Measurements from ENCODE around the gene RAI14.

The RAI14 gene

GRCh38 chr5:34687269-34688011 lies 31.3 kb downstream of the RAI14 start:
- Histone ChIP-seq H2AFZ (ENCODE audit: low read depth, low read length) (no peak overlapping the region), H3K27me3 (ENCODE audit: low read depth, low read length) (no peaks in the 10 kb centered on the region), H3K9ac (ENCODE audit: low read length) (no peak overlapping the region), H3K4me1 (ENCODE audit: low read length) (no peaks in the 10 kb centered on the region), H3K4me3 (ENCODE audit: low read length) (no peak overlapping the region), H3K9me3 (ENCODE audit: insufficient read depth, low read length) (no peaks in the 10 kb centered on the region), H3K4me2 (ENCODE audit: low read length) (no peak overlapping the region), H3K79me2 (ENCODE audit: low read length) (peaks cover 41% of the 10 kb centered on the region), H3K36me3 (replicated peaks; ENCODE audit: low read depth, low read length) (peaks cover 26% of the 10 kb centered on the region), H4K20me1 (ENCODE audit: insufficient read depth, low read length) (peaks cover 14% of the 10 kb centered on the region), H3K27ac (ENCODE audit: low read length) (no peak overlapping the region)
- TF ChIP-seq, protein P1, sequence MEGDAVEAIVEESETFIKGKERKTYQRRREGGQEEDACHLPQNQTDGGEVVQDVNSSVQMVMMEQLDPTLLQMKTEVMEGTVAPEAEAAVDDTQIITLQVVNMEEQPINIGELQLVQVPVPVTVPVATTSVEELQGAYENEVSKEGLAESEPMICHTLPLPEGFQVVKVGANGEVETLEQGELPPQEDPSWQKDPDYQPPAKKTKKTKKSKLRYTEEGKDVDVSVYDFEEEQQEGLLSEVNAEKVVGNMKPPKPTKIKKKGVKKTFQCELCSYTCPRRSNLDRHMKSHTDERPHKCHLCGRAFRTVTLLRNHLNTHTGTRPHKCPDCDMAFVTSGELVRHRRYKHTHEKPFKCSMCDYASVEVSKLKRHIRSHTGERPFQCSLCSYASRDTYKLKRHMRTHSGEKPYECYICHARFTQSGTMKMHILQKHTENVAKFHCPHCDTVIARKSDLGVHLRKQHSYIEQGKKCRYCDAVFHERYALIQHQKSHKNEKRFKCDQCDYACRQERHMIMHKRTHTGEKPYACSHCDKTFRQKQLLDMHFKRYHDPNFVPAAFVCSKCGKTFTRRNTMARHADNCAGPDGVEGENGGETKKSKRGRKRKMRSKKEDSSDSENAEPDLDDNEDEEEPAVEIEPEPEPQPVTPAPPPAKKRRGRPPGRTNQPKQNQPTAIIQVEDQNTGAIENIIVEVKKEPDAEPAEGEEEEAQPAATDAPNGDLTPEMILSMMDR (IDR thresholded peaks at IDR 0.05; ENCODE audit: low read depth, low read length), result no peak
- no peak for TF ChIP-seq EZH2phosphoT487 (IDR thresholded peaks at IDR 0.05; ENCODE audit: low read depth)

- Histone ChIP-seq H3K9me3 (ENCODE audit: insufficient read depth, low read length) (no peaks in the 10 kb centered on the region), H3K4me3 (ENCODE audit: low read length) (no peak overlapping the region), H4K20me1 (ENCODE audit: insufficient read depth, low read length) (peaks cover 12% of the 10 kb centered on the region; the same call in 1 of the 2 replicates), H3K79me2 (ENCODE audit: low read length) (peaks cover 33% of the 10 kb centered on the region), H3K36me3 (replicated peaks; ENCODE audit: low read depth, low read length) (peaks cover 26% of the 10 kb centered on the region), H2AFZ (ENCODE audit: low read depth, low read length) (no peak overlapping the region), H3K4me1 (ENCODE audit: low read length) (no peaks in the 10 kb centered on the region), H3K4me2 (ENCODE audit: low read length) (no peak overlapping the region), H3K27ac (ENCODE audit: low read length) (no peak overlapping the region), H3K27me3 (ENCODE audit: low read depth, low read length) (no peaks in the 10 kb centered on the region), H3K9ac (ENCODE audit: low read length) (no peak overlapping the region)
- TF ChIP-seq, protein P1 (IDR thresholded peaks at IDR 0.05; ENCODE audit: low read depth, low read length), result no peak
- no peak for TF ChIP-seq EZH2phosphoT487 (IDR thresholded peaks at IDR 0.05; ENCODE audit: low read depth)
Measured at GRCh38 chr5:34688015-34688810, 32.1 kb downstream of the RAI14 start.

- H3K9ac ChIP-seq (ENCODE audit: low read length), result no peak overlapping the region
- H3K27ac ChIP-seq (ENCODE audit: low read length), result no peak overlapping the region
- peaks cover 10% of the 10 kb centered on the region; the same call in 1 of the 2 replicates for H4K20me1 ChIP-seq (ENCODE audit: insufficient read depth, low read length)
- no peaks in the 10 kb centered on the region for H3K27me3 ChIP-seq (ENCODE audit: low read depth, low read length)
- no peak for TF ChIP-seq EZH2phosphoT487 (IDR thresholded peaks at IDR 0.05; ENCODE audit: low read depth)
- TF ChIP-seq, protein P1 (IDR thresholded peaks at IDR 0.05; ENCODE audit: low read depth, low read length), result no peak
- H3K36me3 ChIP-seq (replicated peaks; ENCODE audit: low read depth, low read length), result peaks cover 26% of the 10 kb centered on the region
- peaks cover 21% of the 10 kb centered on the region for H3K79me2 ChIP-seq (ENCODE audit: low read length)
- no peaks in the 10 kb centered on the region for H3K9me3 ChIP-seq (ENCODE audit: insufficient read depth, low read length)
- no peak overlapping the region for H3K4me3 ChIP-seq (ENCODE audit: low read length)
- peaks cover 9% of the 10 kb centered on the region for H3K4me1 ChIP-seq (ENCODE audit: low read length)
- H2AFZ ChIP-seq (ENCODE audit: low read depth, low read length), result no peak overlapping the region
- no peak overlapping the region for H3K4me2 ChIP-seq (ENCODE audit: low read length)
Measured at GRCh38 chr5:34690301-34690700, 34.2 kb downstream of the RAI14 start.

- Histone ChIP-seq H3K27ac (ENCODE audit: low read length) (no peak overlapping the region), H3K27me3 (ENCODE audit: low read depth, low read length) (no peaks in the 10 kb centered on the region), H3K4me1 (ENCODE audit: low read length) (peaks cover 15% of the 10 kb centered on the region), H3K9me3 (ENCODE audit: insufficient read depth, low read length) (no peaks in the 10 kb centered on the region), H3K79me2 (ENCODE audit: low read length) (peaks cover 17% of the 10 kb centered on the region), H3K4me3 (ENCODE audit: low read length) (no peak overlapping the region), H3K9ac (ENCODE audit: low read length) (no peak overlapping the region), H3K36me3 (replicated peaks; ENCODE audit: low read depth, low read length) (peaks cover 26% of the 10 kb centered on the region), H2AFZ (ENCODE audit: low read depth, low read length) (no peak overlapping the region), H3K4me2 (ENCODE audit: low read length) (no peak overlapping the region), H4K20me1 (ENCODE audit: insufficient read depth, low read length) (peaks cover 7% of the 10 kb centered on the region; the same call in 1 of the 2 replicates)
- TF ChIP-seq EZH2phosphoT487 (IDR thresholded peaks at IDR 0.05; ENCODE audit: low read depth), result no peak
- TF ChIP-seq, protein P1 (IDR thresholded peaks at IDR 0.05; ENCODE audit: low read depth, low read length), result no peak
Measured at GRCh38 chr5:34690898-34691297, 34.8 kb downstream of the RAI14 start.

Data from OCI-LY3 (cell line).